ENCODE results near the gene GRM4.
A peak's percentile ranks its signal among the peaks of the same experiment; 100 is the strongest.

The GRM4 gene

DNA sequence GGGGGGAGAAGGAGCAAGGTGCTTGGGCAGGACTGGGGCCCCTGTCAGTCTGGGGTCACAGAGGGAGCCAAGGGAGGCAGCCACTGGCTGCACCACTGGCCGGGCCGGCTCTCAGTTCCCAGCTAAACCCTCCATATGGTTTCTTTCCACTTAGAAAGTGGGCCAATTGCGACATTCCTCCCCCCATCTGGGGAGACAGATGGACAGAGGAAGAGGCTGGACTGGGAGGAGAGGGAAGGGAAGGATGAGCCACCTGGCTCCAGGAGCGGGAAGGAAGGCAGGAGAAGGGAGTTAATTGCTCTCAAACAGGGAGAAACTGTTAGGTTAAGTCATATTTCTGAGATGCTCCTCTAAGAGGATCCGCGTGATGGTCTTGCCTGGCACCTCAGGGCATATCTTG, 82.2 kb downstream of the GRM4 start:
- H3K4me1 ChIP-seq (ENCODE audit: control insufficient read depth, insufficient read depth, low read length), result peaks cover 10% of the 10 kb centered on the region
- H3K4me3 ChIP-seq (ENCODE audit: low read length), result no peak overlapping the region
- H3K4me2 ChIP-seq (ENCODE audit: low read length), result no peak overlapping the region
- peaks cover 79% of the 10 kb centered on the region for H3K27me3 ChIP-seq (ENCODE audit: control insufficient read depth, insufficient read depth, low read length)
- no peaks in the 10 kb centered on the region for H3K9me3 ChIP-seq (replicated peaks; ENCODE audit: low read length)
- no peak overlapping the region for H3K9ac ChIP-seq (ENCODE audit: low read depth, low read length)
- H3K36me3 ChIP-seq (ENCODE audit: insufficient read depth, low read length), result no peaks in the 10 kb centered on the region

DNA sequence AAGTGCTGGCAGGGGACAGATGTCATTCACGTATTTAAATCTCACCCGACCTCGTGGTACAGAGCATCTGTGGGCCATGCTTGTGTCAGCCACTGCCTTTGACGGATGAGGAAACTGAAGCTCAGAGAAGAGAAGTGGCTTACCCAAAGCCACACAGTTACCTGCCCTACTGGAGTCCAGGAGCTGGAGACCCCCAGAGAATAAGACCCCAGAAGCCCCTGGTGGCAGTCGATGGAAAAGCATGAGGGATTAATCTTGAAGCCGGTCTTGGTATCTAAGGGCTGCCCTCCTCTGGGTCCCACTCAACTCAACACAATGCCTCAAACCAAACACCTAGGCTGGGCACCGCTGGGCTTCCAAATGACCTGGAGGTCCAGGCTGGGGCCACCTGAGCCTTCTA, 83.1 kb downstream of the GRM4 start:
- Histone ChIP-seq H3K27me3 (ENCODE audit: control insufficient read depth, insufficient read depth, low read length) (peaks cover 72% of the 10 kb centered on the region), H3K4me1 (ENCODE audit: control insufficient read depth, insufficient read depth, low read length) (peaks cover 10% of the 10 kb centered on the region), H3K36me3 (ENCODE audit: insufficient read depth, low read length) (no peaks in the 10 kb centered on the region)

DNA sequence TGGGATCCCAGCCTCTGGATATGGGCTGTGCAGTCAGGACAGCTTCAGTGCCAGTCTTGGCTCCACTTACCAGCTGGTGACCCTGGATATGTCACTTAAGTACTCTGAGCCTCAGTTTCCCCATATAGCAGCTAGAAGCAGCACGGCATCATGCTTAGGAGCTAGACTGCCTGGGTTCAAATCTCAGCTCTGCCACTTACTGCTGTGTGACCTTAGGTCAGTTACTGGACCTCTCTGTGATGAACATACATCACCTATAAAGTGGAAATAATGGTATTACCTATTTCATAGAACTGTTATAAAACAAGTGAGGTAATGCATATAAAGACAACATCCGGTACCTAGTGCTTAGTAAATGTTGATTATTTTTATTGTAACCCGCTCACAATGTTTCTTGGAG, 83.7 kb downstream of the GRM4 start:
- H3K4me2 ChIP-seq (ENCODE audit: low read length), result no peak overlapping the region
- no peaks in the 10 kb centered on the region for H3K9me3 ChIP-seq (replicated peaks; ENCODE audit: low read length)
- H3K27me3 ChIP-seq (ENCODE audit: control insufficient read depth, insufficient read depth, low read length), result peaks cover 66% of the 10 kb centered on the region
- H3K4me3 ChIP-seq (ENCODE audit: low read length), result no peak overlapping the region
- no peaks in the 10 kb centered on the region for H3K36me3 ChIP-seq (ENCODE audit: insufficient read depth, low read length)
- no peak overlapping the region for H3K9ac ChIP-seq (ENCODE audit: low read depth, low read length)
- H3K4me1 ChIP-seq (ENCODE audit: control insufficient read depth, insufficient read depth, low read length), result peaks cover 10% of the 10 kb centered on the region

More for the DNA sequence above, 83.1 kb downstream of the GRM4 start:
- H3K9ac ChIP-seq (ENCODE audit: low read depth, low read length), result no peak overlapping the region
- H3K4me2 ChIP-seq (ENCODE audit: low read length), result no peak overlapping the region
- no peaks in the 10 kb centered on the region for H3K9me3 ChIP-seq (replicated peaks; ENCODE audit: low read length)
- no peak overlapping the region for H3K4me3 ChIP-seq (ENCODE audit: low read length)

DNA sequence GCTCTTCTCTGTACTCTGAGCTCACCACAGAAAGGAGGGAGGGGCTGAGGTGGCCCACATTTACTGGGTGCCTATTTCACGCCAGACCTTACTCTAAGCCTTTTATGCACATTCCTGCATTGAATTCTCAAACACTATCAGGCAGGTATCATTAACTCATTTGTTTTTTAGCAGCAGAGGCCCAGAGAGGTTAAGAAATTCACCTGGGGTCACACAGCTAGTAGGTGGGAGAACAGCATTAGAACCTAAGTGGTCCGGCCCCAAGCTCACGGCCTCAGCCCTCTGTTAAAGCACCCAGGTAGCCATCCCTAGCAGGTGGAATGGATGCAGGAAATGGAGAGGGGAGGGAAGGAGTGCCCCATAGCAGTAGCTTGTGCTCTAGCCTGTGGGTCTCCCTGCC, 84.5 kb downstream of the GRM4 start:
- Histone ChIP-seq H3K4me1 (ENCODE audit: control insufficient read depth, insufficient read depth, low read length) (peaks cover 11% of the 10 kb centered on the region), H3K4me2 (ENCODE audit: low read length) (no peak overlapping the region), H3K9ac (ENCODE audit: low read depth, low read length) (no peak overlapping the region), H3K36me3 (ENCODE audit: insufficient read depth, low read length) (no peaks in the 10 kb centered on the region), H3K4me3 (ENCODE audit: low read length) (no peak overlapping the region), H3K27me3 (ENCODE audit: control insufficient read depth, insufficient read depth, low read length) (peaks cover 58% of the 10 kb centered on the region), H3K9me3 (replicated peaks; ENCODE audit: low read length) (no peaks in the 10 kb centered on the region)

- H3K9ac ChIP-seq (ENCODE audit: low read depth, low read length), result no peak overlapping the region
These were observed 86.0 kb downstream of the GRM4 start for GRCh38 chr6:34059914-34060313.

GRCh38 chr6:34059136-34059731, 86.7 kb downstream of the GRM4 start:
- H3K9ac ChIP-seq (ENCODE audit: low read depth, low read length), result no peak overlapping the region
- peaks cover 15% of the 10 kb centered on the region for H3K4me1 ChIP-seq (ENCODE audit: control insufficient read depth, insufficient read depth, low read length)

More at GRCh38 chr6:34059914-34060313, 86.0 kb downstream of the GRM4 start:
- H3K4me2 ChIP-seq (ENCODE audit: low read length), result no peak overlapping the region
- H3K4me3 ChIP-seq (ENCODE audit: low read length), result no peak overlapping the region
- peaks cover 15% of the 10 kb centered on the region for H3K4me1 ChIP-seq (ENCODE audit: control insufficient read depth, insufficient read depth, low read length)
- H3K9me3 ChIP-seq (replicated peaks; ENCODE audit: low read length), result no peaks in the 10 kb centered on the region
- H3K27me3 ChIP-seq (ENCODE audit: control insufficient read depth, insufficient read depth, low read length), result peaks cover 47% of the 10 kb centered on the region
- H3K36me3 ChIP-seq (ENCODE audit: insufficient read depth, low read length), result no peaks in the 10 kb centered on the region

DNA sequence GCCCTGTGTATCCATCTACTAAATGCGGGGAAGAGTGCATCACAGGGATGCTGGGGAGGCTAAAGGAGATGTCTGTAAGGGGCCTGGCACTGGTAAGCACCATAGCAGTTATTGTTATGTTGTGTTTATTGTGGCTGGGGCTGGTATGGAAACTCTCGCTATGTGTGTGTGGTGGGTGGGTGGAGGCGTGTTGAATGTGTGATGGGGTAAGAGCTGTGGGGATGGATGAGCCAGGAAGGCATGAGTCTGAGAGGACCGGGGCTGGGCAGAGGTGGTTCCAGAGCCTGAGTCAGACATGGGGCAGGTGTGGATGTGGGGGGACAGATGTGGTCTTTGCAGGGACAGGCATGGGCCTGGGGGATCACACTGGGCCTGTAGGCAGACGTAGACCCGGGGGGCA, 88.1 kb downstream of the GRM4 start:
- Histone ChIP-seq H3K27me3 (ENCODE audit: control insufficient read depth, insufficient read depth, low read length) (peaks cover 32% of the 10 kb centered on the region), H3K9me3 (replicated peaks; ENCODE audit: low read length) (no peaks in the 10 kb centered on the region), H3K4me2 (ENCODE audit: low read length) (no peak overlapping the region), H3K9ac (ENCODE audit: low read depth, low read length) (no peak overlapping the region), H3K36me3 (ENCODE audit: insufficient read depth, low read length) (no peaks in the 10 kb centered on the region), H3K4me3 (ENCODE audit: low read length) (no peak overlapping the region), H3K4me1 (ENCODE audit: control insufficient read depth, insufficient read depth, low read length) (peaks cover 15% of the 10 kb centered on the region)

More at GRCh38 chr6:34059136-34059731, 86.7 kb downstream of the GRM4 start:
- peaks cover 40% of the 10 kb centered on the region for H3K27me3 ChIP-seq (ENCODE audit: control insufficient read depth, insufficient read depth, low read length)
- H3K36me3 ChIP-seq (ENCODE audit: insufficient read depth, low read length), result no peaks in the 10 kb centered on the region
- H3K4me3 ChIP-seq (ENCODE audit: low read length), result no peak overlapping the region
- H3K9me3 ChIP-seq (replicated peaks; ENCODE audit: low read length), result no peaks in the 10 kb centered on the region
- H3K4me2 ChIP-seq (ENCODE audit: low read length), result no peak overlapping the region

GRCh38 chr6:34057191-34057590, 88.7 kb downstream of the GRM4 start:
- Histone ChIP-seq H3K9ac (ENCODE audit: low read depth, low read length) (no peak overlapping the region), H3K4me2 (ENCODE audit: low read length) (no peak overlapping the region), H3K9me3 (replicated peaks; ENCODE audit: low read length) (no peaks in the 10 kb centered on the region), H3K27me3 (ENCODE audit: control insufficient read depth, insufficient read depth, low read length) (peaks cover 32% of the 10 kb centered on the region), H3K4me3 (ENCODE audit: low read length) (no peak overlapping the region), H3K4me1 (ENCODE audit: control insufficient read depth, insufficient read depth, low read length) (peaks cover 15% of the 10 kb centered on the region), H3K36me3 (ENCODE audit: insufficient read depth, low read length) (no peaks in the 10 kb centered on the region)

DNA sequence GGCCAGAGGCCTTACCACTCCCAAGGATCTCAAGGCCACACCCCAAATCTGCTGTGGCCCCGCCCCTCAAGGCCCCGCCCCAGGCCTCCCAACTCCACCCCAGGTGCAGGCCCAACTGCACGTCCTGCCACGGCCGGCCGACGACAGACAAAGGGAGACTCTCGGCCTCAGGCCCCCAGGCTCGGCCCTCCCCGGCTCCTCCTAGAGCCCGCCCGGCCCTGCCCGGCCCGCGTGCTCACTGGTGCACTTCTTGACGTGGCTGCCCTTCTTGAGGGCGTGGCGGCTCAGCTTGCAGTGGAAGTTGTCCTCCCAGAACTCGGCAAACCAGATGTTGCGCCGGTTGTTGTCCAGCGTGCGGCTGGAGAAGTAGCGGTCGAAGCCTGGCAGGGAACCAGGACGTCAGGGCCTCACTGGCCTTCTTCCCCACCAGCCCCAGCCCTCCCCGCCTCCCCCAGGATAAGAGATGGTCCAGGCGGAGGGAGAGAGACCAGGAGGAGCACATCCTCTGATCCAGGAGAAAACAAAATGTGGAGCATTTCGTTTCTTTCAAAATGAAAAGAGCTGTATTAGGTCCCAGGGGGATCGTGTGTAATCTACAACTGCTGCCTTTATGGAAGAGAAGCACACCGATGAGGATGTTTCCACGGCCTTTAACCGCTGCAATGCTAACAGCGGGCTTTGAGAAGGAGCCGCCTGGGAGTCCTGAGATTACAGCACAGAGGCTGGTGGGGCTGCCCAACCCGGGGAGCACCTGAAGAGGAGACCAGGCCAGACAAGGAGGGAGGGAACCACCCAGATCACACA, 89.4 kb downstream of the GRM4 start:
- peak overlapping the region; percentile 21 for H3K4me3 ChIP-seq (ENCODE audit: low read length)
- H3K27me3 ChIP-seq (ENCODE audit: control insufficient read depth, insufficient read depth, low read length), result peaks cover 34% of the 10 kb centered on the region
- no peak overlapping the region for H3K9ac ChIP-seq (ENCODE audit: low read depth, low read length)
- no peaks in the 10 kb centered on the region for H3K36me3 ChIP-seq (ENCODE audit: insufficient read depth, low read length)
- no peaks in the 10 kb centered on the region for H3K9me3 ChIP-seq (replicated peaks; ENCODE audit: low read length)
- peak overlapping the region; percentile 54 for H3K4me2 ChIP-seq (ENCODE audit: low read length)
- peaks cover 15% of the 10 kb centered on the region for H3K4me1 ChIP-seq (ENCODE audit: control insufficient read depth, insufficient read depth, low read length)

DNA sequence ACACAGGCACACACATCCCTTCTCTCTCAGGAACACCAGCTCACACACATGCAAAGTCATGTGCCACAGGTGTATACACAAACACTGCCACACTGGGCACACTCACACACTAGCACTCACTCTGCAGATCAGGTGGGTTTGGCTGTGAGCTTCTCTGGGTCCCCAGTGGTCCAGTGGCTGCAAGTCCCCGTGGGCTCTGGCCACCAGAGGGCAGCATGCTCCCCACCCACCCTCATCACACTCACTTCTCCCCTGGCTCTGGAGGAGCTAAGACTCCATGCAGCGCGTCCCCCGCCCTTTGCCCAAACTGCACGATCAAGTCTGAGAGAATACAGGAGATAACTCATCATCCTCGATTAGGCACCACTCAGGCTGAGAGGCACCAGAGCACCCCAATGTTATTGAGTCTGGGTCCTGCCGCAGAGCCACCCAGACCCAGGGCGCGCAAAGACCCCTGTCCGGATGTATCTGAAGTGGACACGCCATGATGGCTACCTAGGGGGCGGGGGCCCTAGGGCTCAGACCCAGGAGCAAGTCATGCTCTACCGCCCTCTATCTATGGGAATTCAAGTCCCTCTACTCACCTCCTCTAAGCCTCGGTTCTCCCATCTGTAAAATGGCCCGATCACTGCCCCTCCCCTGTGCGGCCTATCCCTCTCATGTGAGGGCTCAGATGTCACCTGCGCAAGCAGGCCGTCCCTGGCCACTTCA, 90.5 kb downstream of the GRM4 start:
- no peak overlapping the region for H3K4me3 ChIP-seq (ENCODE audit: low read length)
- H3K36me3 ChIP-seq (ENCODE audit: insufficient read depth, low read length), result no peaks in the 10 kb centered on the region
- H3K9me3 ChIP-seq (replicated peaks; ENCODE audit: low read length), result no peaks in the 10 kb centered on the region
- H3K4me2 ChIP-seq (ENCODE audit: low read length), result no peak overlapping the region
- H3K27me3 ChIP-seq (ENCODE audit: control insufficient read depth, insufficient read depth, low read length), result peaks cover 34% of the 10 kb centered on the region
- peaks cover 15% of the 10 kb centered on the region for H3K4me1 ChIP-seq (ENCODE audit: control insufficient read depth, insufficient read depth, low read length)
- no peak overlapping the region for H3K9ac ChIP-seq (ENCODE audit: low read depth, low read length)

DNA sequence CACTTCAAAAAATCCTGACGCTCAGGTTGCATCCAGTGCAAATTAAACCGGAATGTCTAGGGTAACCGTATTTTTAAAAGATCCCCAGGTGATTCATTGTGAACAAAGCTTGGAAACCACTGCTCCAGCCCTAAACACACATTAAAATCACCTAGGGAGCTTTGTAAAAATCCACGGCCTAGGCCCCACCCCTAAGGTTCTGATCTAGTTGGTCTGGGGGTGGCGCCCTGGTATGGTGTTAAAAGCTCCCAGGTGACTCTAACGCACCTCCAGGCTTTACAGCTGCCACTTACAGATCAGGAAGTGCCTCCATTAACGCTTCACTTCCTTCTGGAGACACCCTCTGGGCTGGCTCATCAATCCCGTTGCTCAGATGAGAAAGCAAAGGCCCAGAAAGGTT, 92.2 kb downstream of the GRM4 start:
- no peak overlapping the region for H3K4me2 ChIP-seq (ENCODE audit: low read length)
- H3K4me3 ChIP-seq (ENCODE audit: low read length), result no peak overlapping the region
- no peaks in the 10 kb centered on the region for H3K36me3 ChIP-seq (ENCODE audit: insufficient read depth, low read length)
- H3K9me3 ChIP-seq (replicated peaks; ENCODE audit: low read length), result no peaks in the 10 kb centered on the region
- H3K9ac ChIP-seq (ENCODE audit: low read depth, low read length), result no peak overlapping the region
- H3K27me3 ChIP-seq (ENCODE audit: control insufficient read depth, insufficient read depth, low read length), result peaks cover 47% of the 10 kb centered on the region
- H3K4me1 ChIP-seq (ENCODE audit: control insufficient read depth, insufficient read depth, low read length), result peaks cover 5% of the 10 kb centered on the region

Measured in skeletal muscle satellite cell (primary cell).